NCI-H187 (cell line): ENCODE measurements around the gene MLN.

Experiments
- DNase-seq, 2 experiments: peaks; one replicate each; lab custom pipeline; 2025; lab: John Stamatoyannopoulos, UW

The MLN gene

DNA sequence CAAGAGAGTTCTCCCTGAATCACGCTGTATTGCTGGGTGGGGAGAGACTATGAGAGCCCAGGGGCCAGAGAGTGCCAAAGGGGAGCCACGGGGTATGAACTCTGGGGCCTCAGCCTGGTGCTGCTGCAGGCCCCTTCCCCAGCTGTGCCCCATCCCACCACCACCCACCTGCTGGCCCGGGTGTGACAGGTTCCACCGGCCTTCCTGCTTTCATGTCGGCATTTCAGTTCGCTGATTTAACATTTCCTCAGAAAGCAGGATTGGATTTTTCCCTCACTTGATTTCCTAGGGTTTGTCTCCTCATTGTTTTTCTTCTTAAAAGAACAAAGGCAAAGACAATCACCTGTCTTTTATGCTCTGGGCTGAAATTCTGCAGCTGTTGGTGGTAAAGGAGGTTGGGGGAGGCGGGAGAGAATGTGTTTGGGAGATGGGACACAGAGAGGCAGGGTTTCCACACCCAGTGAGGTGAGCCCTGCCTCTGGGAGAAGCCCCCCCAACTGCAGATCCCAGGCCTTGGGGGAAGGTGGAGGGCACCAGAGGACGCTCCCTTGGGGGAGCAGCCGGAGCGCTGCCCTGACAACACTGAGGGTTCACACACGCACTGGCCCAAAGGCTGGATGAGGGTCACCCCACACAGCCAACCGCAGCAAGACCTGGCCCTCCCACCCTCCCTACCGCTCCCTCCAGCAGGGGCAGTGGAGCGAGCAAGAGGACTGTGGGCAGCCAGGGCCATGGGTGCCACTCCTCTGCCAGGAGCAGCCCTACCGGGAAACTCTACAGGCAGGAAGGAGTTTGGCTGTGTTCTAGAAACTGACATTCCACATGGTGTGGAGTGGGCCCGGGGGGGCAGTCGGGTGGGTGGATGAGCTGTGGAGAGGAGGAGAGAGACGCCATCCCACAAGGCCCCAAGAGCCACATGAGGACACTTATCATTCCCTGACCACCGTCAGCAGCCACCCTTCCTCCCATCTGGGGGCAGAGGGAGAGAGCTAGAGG lies 10.5 kb upstream of the MLN start:
- no peak for DNase-seq

GRCh38 chr6:33813246-33813904 lies 9.6 kb upstream of the MLN start:
- no peak for DNase-seq

- DNase-seq = peak; percentile 49 to 57
These were observed 8.9 kb upstream of the MLN start for GRCh38 chr6:33812669-33813068.

- DNase-seq = no peak
These were observed 5.8 kb upstream of the MLN start for GRCh38 chr6:33809594-33809993.

GRCh38 chr6:33808641-33809180 lies 4.9 kb upstream of the MLN start:
- DNase-seq = no peak

DNA sequence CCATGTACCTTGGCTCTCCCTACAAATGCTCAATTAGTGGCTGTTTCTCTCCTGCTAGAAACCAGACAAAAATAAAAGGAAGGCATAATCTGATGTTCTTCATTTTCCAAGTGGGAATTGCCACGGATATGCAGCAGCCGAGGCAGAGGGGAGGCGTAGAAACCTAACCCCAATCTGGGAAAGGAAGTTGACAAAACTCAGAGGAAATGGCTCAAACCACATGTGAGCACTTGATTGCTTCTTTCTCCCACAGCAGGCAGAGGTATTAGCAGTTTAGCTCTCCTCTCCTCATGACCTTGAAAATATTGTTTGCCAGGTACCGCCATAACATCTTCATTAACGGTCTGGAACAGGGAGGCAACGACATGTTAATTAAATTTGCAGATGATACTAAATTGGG lies 3.8 kb upstream of the MLN start:
- no peak for DNase-seq

GRCh38 chr6:33806841-33807240 lies 3.0 kb upstream of the MLN start:
- DNase-seq = no peak

DNA sequence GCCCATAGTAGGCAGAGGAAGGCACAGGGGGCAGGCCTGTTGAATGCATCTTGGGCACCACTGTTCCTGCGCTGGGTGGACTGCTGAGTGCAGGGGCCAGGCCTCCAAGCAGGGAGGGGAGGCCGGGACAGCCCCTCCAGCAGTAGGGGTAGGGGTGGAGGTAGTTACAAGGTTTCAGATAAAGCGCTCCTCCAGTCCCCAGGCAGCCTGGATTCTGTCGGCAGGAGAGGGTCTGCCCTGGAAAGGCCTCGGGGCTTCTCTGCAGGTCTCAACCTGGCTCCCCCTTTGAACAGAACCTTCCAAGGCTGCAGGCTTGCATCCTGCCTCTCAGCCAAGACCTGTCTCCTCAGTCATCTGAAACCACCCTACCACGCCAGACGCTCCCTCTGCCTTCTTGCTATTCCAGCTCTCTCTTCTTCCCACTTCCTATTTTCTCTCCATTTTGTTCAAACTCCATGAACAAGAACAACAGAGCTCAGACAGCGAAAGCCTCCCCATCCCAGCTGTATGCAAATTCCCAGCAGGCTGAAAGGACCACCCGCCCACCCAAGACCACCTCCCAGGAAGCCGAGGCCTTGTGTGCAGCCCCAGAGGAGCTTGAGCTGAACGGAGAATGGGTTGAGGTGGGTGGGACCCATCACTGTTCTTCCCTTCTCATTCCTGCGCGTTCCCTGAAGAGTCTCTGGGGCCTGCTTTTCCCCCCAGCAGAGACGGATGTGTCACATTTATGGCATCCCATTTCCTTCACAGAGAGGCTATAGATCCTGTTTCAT lies 1.4 kb downstream of the MLN start:
- DNase-seq = no peak

DNA sequence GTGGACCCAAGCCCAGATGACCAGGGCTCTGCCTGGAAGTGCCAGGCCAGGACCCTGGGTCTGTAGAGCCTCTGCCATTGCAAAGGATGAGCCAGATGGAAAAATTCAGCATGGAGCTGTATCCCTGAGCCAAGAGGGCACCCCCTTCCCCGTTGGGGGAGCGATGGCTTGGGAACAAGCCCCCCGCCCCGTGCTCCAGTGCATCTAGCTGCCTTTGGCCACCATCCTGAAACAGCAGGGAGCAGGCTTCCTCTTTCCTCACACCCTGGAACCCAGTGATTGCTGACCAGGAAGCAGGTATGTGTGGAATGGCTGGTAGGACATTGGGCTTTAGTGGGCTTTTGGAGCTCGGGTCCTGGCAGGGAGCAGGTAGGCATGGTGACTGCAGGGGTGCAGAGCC lies 2.2 kb downstream of the MLN start:
- DNase-seq = no peak

DNA sequence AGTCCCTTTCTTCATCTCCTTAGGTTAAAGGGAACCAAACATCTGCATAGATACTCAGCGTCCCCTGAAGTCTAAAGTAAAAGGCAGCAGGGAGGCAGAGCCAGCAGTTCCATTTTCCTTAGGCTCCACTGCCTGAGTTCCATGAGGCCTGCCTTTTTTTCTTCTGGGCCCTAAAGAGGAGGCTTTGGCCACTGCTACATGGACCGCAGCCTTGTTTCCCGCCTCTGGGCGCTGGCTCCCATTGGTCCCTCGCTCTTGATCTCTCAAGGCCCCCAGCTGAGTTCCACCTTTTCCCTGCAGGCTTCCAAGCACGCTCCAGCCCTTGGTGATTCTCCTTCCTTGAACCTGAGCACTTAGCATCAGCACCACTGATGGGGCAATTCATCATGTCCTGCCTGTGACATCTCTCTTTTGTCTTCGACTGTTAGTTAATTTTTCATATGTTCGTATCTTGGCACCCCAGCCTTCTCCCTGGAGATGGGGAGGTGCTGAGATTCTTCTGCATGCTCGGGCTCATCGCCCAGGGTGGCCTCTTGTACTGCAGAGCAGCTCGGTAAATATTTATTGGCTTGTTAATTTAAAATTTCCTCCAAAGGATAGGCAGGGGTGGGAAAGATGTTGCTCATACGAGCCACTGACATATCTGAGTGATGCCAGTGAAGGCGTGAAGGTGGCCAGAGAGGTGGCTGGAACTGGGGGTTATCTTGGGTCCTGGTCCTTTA lies 3.4 kb downstream of the MLN start:
- DNase-seq = no peak

- no peak for DNase-seq
These were observed 4.2 kb downstream of the MLN start for GRCh38 chr6:33799454-33800113.

DNA sequence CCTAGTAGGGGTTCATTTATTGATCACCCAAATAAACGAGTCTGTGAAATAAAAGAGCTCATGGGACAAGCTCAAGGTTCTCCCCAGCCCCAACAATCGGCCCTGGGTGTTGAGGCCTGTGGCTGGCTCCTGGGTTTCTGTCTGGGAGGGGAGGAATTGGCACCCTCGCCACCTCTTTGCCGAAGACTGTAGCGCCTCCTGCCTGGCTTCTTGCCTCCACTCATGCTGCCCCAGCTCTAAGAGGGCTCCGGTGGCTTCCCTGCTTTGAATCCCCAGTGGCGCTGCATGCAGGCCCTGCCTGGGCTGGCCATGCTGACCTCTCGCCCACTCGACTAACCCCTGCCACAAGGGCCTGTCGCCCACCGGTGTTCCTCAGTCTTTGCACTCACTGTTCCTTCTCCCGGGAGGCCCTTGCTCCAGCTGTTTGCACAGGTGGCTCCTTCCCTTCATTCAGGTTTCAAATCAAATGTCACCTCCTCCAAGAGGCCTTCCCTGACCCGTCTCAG lies 5.4 kb downstream of the MLN start:
- no peak for DNase-seq

DNA sequence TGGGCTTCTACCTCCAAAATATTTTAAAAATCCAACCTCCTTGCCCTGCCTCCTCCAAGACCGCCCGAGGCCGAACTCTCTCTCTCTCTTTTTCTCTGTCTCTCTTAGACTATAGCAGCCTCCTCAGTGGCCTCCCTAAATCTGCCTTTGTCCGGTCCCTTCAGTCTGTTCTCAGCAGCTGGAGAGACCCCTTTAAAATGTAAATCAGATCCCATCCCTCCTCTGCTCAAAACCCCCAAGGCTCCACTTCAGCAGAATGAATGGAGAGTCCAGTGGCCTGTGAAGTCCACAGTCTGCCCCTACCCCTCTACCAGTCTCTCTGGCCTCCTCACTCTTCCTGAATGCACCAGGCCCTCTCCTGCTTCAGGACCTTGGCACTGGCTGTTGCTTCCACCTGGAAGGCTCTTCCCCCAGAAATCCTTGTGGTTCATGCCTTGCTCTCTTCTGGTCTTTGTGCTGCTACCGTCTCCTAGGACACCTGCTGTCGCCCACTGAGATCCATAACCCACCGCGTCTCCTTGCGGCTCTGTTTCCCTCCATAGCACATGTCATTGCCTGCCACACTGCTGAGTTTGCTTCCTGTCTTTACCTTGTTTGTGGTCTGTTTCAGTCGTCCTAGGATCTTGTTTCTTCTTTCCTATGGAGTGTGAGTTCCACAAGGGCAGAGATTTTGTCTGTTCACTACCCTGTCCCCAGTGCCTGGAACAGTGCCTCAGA lies 6.0 kb downstream of the MLN start:
- no peak for DNase-seq

DNA sequence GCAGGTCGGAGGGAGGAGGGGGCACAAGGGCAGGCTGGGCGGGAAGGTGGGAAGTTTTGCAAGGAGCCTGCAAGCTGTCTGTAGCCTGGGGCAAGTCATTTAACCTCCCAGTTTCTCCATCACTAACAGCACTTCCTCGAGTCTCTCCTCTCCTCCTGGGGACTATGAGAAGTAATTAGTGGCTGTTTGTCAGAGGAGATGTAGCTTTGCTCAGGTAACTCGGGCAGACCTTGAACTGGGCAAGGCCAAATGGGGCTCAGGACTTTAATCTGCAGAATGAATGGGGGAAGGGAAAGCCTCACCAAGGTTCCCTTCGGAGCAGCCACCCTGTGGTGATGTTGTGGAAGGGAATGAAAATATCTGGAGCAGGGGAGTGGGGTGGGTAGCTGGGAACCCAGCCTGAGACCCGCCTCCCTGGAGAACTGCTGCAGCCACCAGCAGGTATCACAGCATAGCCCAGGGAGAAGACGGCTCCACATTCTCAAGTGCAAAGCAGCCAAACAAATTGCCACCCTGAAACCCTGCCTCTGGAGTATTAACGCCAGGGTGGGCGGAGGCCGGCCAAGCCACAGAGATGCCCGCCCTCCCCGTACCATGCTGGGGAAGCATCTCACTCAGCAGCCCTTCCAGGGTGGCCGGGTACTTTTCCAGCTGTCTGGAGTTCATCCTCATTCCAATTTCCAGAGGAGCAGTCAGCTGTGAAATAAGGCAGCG lies 8.7 kb downstream of the MLN start:
- DNase-seq = no peak

DNA sequence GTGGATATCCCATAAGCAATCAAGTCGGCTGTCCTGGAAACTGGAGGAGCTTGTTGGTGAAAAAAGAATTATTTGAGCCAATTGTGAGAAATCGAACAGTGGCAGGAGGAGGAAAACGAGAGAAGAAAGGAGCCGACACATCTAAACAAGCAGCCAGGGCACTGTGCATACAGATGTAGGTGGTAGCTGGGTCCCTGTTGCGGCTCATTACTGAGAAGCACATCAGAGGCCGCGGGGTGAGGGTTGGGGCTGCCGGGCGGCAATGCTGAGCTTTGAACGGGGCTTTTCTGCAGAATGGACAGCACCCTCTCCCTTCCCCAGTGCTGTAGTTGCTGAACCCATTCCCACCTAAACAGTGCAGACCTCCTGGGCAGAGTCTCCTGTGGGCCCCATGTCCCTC lies 10.8 kb downstream of the MLN start:
- DNase-seq = no peak

DNA sequence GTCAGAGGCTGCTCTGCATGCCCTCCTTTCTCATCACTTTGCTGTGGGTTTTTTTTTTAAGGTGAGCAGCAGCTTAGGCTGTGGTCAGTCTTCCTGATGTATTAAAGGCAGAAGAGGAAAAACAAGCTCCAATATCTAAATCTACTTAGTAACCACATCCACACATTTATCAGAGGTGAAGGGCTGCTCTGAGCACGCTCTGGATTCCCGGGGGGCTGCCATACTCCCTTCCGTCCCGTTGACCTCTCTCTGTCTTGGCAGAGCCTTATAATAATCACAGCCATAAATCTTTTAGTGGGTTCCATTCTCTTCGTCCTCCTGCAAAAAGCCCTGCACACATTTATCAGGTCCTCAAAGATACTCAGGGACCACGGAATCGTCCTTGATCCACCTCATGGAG lies 12.2 kb downstream of the MLN start:
- DNase-seq = no peak

GRCh38 chr6:33790910-33791309 lies 12.9 kb downstream of the MLN start:
- no peak for DNase-seq

DNA sequence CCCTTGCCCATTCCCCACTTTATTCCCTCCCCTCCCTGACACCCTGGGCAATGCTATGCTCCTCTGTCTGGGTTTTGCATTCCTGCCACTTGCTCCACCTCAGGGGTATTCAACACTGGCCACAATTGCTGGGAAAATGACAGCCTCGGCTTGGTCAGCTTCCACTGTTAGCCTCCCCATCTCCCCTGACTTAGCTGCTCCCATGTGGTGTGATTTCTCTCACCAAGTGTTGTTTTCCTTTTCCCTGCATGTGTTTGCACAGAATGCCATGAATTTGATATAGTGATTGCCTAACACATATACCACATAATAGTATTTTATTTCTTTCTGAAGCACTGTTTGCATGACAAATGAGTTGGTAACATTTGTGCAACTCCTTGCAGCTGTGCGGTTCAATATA lies 13.4 kb downstream of the MLN start:
- no peak for DNase-seq

DNA sequence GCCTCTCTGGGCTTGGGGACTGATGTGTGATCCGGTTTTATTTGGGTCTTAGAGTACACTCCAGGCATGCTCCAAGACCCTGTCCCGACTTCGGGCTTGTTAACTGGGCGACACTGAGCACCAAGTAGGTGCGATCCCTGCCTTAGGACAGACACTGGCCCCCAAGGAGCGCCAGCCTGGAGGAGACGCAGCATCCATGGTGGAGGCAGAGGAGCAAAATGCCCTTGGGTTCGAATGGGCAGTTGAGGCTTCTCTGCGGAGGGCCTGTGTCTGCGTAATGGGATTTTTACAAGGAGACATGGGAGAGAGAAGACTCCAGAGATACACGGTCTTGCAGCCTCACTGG lies 14.3 kb downstream of the MLN start:
- DNase-seq = no peak
